GM10266 (cell line): ENCODE measurements around the gene NOD1.

Source experiments
- DNase-seq: peaks from one replicate; pipeline ENCODE4 v3.0.0; 2012; ENCODE audit errors: extremely low spot score
- TF ChIP-seq, protein P1 (sequence below): IDR thresholded peaks from 2 replicates; pipeline ENCODE4 v1.5.1; 2012; ENCODE audit warnings: mild to moderate bottlenecking, low read depth; ENCODE audit not compliant: control insufficient read depth, insufficient read depth; ENCODE audit errors: missing control alignments

Gene NOD1

DNA sequence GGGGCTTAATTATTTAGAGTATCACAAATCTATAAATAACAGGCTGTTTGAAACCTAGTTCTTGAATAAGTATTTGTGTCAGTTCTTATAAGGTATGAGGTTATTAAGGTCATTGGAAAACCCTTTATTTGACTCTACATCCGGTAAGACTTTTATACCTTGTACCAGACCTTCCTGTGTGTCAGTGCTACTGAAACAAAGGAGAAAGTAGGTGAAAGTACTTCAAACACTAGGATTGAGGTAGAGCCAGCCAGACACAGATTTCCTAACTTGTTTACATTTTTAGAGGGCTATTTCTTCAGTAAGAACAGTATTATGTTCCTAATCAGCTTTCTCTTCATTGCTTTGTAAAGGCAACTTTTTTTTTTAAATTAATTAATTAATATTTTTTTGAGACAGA, 100.3 kb downstream of the NOD1 start:
- TF ChIP-seq, protein P1, sequence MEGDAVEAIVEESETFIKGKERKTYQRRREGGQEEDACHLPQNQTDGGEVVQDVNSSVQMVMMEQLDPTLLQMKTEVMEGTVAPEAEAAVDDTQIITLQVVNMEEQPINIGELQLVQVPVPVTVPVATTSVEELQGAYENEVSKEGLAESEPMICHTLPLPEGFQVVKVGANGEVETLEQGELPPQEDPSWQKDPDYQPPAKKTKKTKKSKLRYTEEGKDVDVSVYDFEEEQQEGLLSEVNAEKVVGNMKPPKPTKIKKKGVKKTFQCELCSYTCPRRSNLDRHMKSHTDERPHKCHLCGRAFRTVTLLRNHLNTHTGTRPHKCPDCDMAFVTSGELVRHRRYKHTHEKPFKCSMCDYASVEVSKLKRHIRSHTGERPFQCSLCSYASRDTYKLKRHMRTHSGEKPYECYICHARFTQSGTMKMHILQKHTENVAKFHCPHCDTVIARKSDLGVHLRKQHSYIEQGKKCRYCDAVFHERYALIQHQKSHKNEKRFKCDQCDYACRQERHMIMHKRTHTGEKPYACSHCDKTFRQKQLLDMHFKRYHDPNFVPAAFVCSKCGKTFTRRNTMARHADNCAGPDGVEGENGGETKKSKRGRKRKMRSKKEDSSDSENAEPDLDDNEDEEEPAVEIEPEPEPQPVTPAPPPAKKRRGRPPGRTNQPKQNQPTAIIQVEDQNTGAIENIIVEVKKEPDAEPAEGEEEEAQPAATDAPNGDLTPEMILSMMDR, result no peak
- no peak for DNase-seq
